Neural progenitor cell (in vitro differentiated cells): ENCODE data around the gene CACNA1C.

Source experiments
- CTCF ChIP-seq: fragments of 200-600 bp; sonication (generic); IDR thresholded peaks from 2 replicates; pipeline ENCODE4 v1.5.1; 2017; ENCODE audit warnings: antibody characterized with exemption, mild to moderate bottlenecking
- EZH2 ChIP-seq: fragments of 200-600 bp; sonication (generic); IDR thresholded peaks from 2 replicates; pipeline ENCODE4 v1.6.1; 2017; ENCODE audit warnings: antibody characterized with exemption, mild to moderate bottlenecking, moderate library complexity
- EZH2phosphoT487 ChIP-seq: fragments of 200-600 bp; sonication (generic); IDR thresholded peaks from 2 replicates; pipeline ENCODE4 v1.6.1; 2017; ENCODE audit warnings: antibody characterized with exemption

GRCh38 chr12:2288875-2289274 lies 236.1 kb downstream of the CACNA1C start:
- TF ChIP-seq CTCF (no peak), EZH2 (no peak), EZH2phosphoT487 (no peak)
